ENCODE measurements around the gene ALDH16A1. TPM values are rescaled to one million over a fixed set of nuclear protein-coding genes. Genes with fewer than 3 reads are reported as not detected.

The ALDH16A1 gene
- 34.3 and 37.2 TPM in 2 replicates for total RNA-seq

DNA sequence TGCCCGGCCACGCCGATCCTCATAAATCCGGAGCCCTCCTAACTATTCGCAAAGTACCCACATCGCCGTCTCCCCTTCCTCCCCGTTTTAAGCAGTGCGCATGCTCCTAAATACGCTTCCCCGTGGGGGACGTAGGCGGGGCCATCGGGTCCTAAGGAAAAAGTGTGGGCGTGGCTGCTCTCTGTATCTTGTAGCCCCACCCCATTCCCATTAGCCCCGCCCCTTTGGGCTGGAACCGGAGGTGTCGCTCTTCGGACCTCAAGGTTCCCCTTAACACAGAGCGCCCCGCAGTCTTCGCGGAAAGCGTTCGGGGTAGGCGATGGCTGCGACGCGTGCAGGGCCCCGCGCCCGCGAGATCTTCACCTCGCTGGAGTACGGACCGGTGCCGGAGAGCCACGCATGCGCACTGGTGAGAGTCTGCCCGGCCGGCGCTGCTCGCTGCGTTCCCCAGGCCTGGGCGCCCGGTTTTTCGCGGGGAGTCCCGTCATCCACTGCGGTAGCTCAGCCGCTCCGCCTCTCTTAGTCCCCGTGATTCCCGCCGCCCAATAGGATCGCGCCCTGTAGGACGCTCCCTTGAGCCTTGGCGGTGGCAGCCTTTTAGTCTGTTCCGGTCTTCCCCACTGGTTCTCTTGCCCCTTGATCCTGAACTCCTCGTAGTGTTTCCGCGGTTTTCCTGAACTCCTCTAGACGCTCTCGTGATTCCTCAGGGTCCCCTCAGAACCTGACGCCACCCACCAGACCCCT is at the start of gene ALDH16A1:
TSS of gene ALDH16A1 (plus strand) at position 213 of the 744 bp plus-strand sequence. CDS start at position 320, 107 bp downstream.

DNA sequence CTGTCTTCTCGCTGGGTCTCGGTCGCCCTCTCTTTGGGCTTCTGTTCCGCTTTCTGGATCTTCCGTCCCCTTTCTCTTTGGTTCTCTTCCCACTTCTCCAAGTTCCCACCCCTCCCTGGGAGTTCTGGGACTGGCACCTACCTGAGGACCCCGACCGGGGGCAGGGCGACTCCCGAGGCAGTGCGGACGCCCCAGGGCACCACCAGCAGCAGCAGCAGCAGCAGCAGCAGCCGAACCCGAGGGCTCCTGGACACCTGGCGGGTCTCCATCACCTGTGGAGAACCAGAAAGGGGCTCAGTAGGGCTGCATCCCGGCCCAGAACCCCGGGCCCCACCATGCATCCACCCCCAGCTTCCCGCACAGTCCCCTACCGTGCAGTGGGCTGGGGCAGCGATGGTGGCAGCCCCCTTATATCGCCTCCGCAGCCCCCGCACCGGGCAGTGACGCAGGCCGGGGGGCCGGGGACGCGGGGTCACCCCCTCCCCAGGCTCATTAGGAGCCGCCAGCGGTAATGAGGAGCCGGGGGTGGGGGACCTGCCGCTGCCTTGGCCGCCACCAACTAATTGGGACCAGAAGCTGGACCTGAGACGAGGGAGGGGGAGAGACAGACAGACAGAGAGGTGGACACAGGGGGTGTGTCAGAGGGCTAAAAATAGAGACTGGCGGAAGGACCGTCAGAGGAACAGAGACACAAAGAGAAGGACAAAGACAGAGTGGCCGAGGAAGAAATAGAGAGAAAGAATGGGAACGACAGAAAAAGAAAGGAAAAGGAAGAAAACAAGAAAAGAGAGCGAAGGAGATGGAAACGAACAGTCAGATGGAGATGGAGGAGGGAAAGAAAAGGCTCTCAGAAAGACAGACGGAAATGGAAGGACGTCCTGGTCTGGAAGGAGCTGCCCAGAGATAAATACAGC is 29.7 kb upstream of the ALDH16A1 start, which contains the start of gene PTH2:
TSS of gene PTH2 (minus strand) at position 371 of the 914 bp plus-strand sequence. CDS start at position 269, 102 bp downstream.

DNA sequence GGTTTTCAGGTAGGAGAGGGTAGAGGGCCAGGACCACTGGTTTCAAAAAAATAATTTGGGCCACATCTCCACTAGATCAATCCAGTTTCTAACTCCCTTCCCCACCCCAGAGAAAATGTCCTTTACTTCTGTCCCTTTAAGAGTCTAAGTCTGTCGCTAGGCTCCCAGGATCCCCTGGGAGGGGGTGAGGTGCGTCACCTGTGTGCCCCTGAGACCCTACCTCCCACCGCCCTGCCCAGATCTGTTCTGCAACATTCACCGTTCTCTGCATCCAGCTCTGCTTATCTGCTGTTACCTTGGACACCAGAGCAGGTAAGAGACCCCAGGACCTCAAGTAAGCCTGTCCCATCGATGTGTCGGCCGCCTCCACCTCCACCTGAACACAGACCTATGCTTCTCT is 27.8 kb upstream of the ALDH16A1 start, which contains the start of gene GFY:
TSS of gene GFY (plus strand) at position 211 of the 400 bp plus-strand sequence. CDS start 1,043 bp downstream, outside the sequence.

DNA sequence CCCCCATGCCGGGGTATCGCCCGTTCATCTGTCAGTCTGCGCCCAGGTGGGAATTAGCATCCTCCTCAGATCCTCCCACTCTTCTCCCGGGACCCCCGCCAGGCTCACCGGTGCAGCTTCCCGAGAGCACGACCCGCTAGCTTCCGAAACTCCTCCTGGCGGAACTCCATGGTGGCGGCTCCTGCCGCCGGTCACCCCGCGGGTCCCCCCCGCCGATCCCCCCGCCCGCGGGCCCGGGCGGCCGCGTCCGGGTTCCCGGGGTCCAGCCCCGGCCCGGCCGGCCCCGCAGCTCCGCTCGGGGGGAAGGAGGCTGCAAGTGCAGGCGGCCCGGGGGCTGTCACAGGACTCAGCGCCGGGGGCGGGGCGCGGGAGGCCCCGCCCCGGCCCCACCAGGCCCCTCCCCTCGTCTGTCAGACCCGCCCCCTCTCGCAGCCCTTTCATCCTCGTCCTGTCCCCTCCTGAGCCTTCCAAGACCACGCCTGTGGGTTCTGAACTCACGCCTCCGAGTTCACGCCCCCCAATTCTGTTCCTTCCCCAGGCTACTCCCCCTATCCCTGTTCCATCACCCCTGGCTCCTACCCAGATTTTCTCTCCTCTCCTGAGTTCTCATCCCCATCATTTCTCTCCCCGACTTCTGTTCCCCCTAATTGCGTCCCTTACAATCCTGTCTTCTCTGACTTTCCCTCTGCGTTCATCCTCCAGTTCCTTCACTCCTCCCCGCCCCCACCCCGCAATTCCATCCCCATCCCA is 11.6 kb upstream of the ALDH16A1 start, which contains the start of gene SLC17A7:
TSS of gene SLC17A7 (minus strand) at position 318 of the 750 bp plus-strand sequence. CDS start at position 170, 148 bp downstream.

DNA sequence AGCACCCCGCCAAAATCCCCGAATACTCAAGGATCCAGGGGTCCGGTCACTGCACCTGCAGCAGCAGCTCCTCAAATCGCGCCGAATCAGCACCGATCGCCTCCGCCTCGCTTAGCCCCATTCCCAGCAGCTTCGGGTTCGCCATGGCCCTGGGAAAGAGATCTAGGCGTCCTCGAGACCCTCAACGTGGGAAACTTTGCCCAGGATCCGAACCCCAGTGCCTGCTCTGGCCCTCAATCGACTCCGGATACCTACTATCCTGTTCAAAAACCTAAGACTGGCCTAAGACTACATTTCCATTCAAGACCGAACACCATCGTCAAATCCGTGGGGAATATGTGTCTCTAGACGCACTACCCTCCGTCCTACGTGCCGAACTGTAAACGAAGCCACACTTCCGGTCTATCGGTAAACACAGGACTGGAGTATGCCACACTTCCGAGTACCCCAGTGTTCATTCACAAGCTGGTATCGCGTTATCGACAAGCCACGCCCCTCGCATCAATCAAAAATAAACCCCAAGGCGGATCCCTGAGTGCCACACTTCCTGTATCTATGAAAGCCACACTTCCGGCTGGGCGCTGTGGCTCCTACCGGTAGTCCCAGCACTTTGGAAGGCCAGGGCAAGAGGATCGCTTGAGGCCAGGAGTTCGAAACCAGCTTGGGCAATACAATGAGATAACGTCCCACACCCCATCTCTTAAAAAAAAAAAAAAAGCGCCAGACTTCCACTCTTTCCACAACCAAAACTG is 1.4 kb upstream of the ALDH16A1 start, which contains the start of gene PIH1D1:
TSS of gene PIH1D1 (minus strand) at position 385 of the 752 bp plus-strand sequence. CDS start at position 145, 240 bp downstream.

DNA sequence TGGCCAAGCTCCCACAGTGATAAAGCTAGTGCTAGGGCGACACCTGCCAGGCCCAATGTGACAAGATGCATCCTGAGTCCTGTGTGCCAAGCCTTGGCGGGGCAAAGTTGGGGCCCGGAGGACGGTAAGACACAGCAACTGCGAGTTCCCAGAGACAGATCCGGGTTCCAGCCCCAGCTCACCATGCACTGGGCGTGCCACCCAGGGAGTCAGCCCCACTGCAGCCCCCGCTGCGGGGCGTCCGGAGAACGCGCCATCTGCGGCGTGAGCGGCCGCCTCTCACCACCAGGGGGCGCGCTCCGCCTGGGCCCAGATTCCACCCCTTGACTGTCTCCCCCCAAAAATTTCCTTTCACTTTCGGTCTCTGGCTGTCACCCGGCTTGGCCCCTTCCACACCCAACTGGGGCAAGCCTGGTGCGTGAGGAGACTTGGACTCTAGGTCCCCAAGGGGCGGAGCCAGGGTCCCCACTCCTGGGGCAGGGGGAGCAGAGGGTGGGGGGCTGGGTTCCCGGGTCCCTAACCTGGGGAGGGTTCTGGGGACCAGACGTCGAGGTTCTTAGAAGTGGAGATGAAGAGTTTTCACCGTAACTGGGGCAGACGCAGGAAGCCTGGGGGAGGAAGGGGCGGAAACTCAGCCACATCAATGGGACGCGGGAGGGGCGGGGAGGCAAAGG is 21.0 kb downstream of the ALDH16A1 start, which contains the start of gene FLT3LG:
TSS of gene FLT3LG (plus strand) at position 348 of the 674 bp plus-strand sequence. CDS start 425 bp downstream, outside the sequence.

DNA sequence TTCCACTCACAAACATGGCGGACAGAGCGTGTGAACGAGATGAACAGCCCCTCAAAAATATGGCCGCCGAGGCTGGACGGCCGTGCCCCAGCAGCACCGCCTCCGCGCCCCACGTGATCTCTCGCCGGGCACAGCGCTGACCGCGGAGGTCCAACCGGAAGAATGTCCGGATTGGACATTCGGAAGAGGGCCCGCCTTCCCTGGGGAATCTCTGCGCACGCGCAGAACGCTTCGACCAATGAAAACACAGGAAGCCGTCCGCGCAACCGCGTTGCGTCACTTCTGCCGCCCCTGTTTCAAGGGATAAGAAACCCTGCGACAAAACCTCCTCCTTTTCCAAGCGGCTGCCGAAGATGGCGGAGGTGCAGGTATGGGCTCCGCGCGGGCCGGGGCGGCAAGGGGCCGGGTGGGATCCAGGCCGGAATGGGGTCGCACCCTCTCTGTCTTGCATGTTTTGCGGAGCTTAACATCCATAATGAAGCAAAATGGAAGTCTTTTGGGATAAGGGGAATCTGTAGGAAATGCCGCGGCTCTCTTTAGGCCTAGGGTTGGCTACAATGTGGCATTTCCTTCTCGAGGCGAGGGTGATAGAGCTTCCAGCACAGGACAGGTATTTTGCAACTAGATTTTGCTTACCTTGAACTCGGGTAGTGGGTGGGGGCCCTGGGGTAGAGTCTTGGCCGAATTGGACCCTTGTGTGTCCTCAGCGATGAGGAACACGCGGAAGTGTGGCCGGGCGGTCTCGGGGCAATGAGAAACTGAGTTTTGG is 34.4 kb downstream of the ALDH16A1 start, which contains the start of gene RPL13A:
TSS of gene RPL13A (plus strand) at position 332 of the 769 bp plus-strand sequence. CDS start at position 354, 22 bp downstream.

Other genes starting within 250 kb of the ALDH16A1 start
- gene SLC6A16, start 128.0 kb upstream of the ALDH16A1 start, total RNA-seq: 0.59 TPM in 1 of 2 replicates, not detected in the other
- not detected in 2 replicates for gene CD37, start 117.8 kb upstream of the ALDH16A1 start, total RNA-seq
- gene TEAD2, start 90.8 kb upstream of the ALDH16A1 start, total RNA-seq: 47.9 and 49.4 TPM in 2 replicates
- gene DKKL1, start 89.3 kb upstream of the ALDH16A1 start, total RNA-seq: 1.3 and 2.2 TPM in 2 replicates
- not detected in 2 replicates for gene KASH5, start 65.0 kb upstream of the ALDH16A1 start, total RNA-seq
- not detected in 2 replicates for gene PTH2, start 29.8 kb upstream of the ALDH16A1 start, total RNA-seq
- gene GFY, start 27.8 kb upstream of the ALDH16A1 start, total RNA-seq: not detected in 2 replicates
- gene SLC17A7, start 11.7 kb upstream of the ALDH16A1 start, total RNA-seq: not detected in 2 replicates
- 103 TPM in 2 replicates for gene PIH1D1, start 1.4 kb upstream of the ALDH16A1 start, total RNA-seq
- gene FLT3LG, start 21.0 kb downstream of the ALDH16A1 start, total RNA-seq: 2.4 and 5.6 TPM in 2 replicates
- 3,580 and 3,841 TPM in 2 replicates for gene RPL13A, start 34.4 kb downstream of the ALDH16A1 start, total RNA-seq
- 3,922 and 4,879 TPM in 2 replicates for gene RPS11, start 43.2 kb downstream of the ALDH16A1 start, total RNA-seq
- gene FCGRT, start 59.4 kb downstream of the ALDH16A1 start, total RNA-seq: 38.0 and 39.7 TPM in 2 replicates
- gene RCN3, start 74.8 kb downstream of the ALDH16A1 start, total RNA-seq: 191 and 235 TPM in 2 replicates
- gene NOSIP, start 127.3 kb downstream of the ALDH16A1 start, total RNA-seq: 90.1 and 98.2 TPM in 2 replicates
- gene PRRG2, start 128.1 kb downstream of the ALDH16A1 start, total RNA-seq: 0.30 and 0.84 TPM in 2 replicates
- 4.9 and 6.2 TPM in 2 replicates for gene PRR12, start 138.0 kb downstream of the ALDH16A1 start, total RNA-seq
- 64.7 and 94.1 TPM in 2 replicates for gene RRAS, start 186.9 kb downstream of the ALDH16A1 start, total RNA-seq
- gene SCAF1, start 189.0 kb downstream of the ALDH16A1 start, total RNA-seq: 28.4 and 28.6 TPM in 2 replicates
- gene IRF3, start 212.6 kb downstream of the ALDH16A1 start, total RNA-seq: 94.8 and 99.3 TPM in 2 replicates
- 35.8 and 37.2 TPM in 2 replicates for gene BCL2L12, start 212.7 kb downstream of the ALDH16A1 start, total RNA-seq
- 389 and 416 TPM in 2 replicates for gene PRMT1, start 224.0 kb downstream of the ALDH16A1 start, total RNA-seq
- 0.67 and 0.74 TPM in 2 replicates for gene ADM5, start 236.4 kb downstream of the ALDH16A1 start, total RNA-seq
- gene CPT1C, start 237.9 kb downstream of the ALDH16A1 start, total RNA-seq: 17.7 and 19.3 TPM in 2 replicates

Data from bronchus fibroblast of lung (primary cell).